ENCODE data around the gene ASL. TPM values are rescaled to one million over a fixed set of nuclear protein-coding genes. Genes with fewer than 3 reads are reported as not detected.

The ASL gene
- total and polyA plus RNA-seq, 7 donors: 3.3 to 32.9 (median 6.5) TPM

DNA sequence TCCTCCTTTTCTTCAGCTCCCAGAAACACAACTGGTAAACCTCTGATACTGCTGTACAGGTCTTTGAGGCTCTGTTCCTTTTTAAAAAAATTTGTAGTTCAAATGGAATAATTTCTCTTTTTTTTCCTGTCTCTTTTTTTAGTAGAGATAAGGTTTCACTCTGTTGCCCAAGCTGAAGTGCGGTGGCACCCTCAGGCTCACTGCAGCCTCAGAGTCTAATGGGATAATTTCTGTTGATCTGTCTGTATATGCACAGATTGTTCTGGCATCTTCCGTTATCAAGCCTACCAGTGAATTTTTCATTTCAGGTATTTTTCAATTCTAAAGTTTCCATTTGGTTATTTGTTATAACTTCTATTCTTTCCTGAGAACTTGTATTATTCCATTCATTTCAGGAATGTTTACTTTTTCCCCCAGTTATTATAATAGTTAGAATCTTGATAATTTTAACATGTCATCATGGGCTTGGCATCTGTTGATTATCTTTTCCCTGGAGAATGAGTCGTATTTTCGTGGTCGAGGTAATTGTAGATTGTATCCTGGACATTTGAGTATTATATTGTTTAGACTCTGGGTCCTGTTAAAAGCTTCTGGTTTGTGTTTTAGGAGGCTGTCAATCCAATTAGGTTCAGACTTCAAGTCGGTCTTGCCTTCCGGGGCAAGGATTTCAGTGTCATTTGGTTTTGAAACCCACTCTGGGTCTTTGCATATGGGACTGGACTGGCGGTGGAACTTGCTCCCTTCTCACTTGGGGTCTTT, 63.6 kb downstream of the ASL start:
- intact Hi-C loops (cut with DNase I): no loop called here
- DNase-seq: no peak
- no peaks in the 10 kb centered on the region for H3K9me3 ChIP-seq
- H3K27me3 ChIP-seq (ENCODE audit: insufficient read depth in 3 of 3, low read length in 2 of 3): no peaks in the 10 kb centered on the region
- ATAC-seq: no peak
- H3K27ac ChIP-seq: no peak overlapping the region
- peaks cover 9% of the 10 kb centered on the region for H3K4me1 ChIP-seq
- WGBS, 3 donors: 67 to 74% (median 69%) methylated on average over 8 of the region's 8 CpGs
- peaks cover 2 to 85% of the 10 kb centered on the region in 2 donors for H3K36me3 ChIP-seq (ENCODE audit: insufficient read depth in 1 of 2, low read depth in 1 of 2)
- TF ChIP-seq, protein P1, sequence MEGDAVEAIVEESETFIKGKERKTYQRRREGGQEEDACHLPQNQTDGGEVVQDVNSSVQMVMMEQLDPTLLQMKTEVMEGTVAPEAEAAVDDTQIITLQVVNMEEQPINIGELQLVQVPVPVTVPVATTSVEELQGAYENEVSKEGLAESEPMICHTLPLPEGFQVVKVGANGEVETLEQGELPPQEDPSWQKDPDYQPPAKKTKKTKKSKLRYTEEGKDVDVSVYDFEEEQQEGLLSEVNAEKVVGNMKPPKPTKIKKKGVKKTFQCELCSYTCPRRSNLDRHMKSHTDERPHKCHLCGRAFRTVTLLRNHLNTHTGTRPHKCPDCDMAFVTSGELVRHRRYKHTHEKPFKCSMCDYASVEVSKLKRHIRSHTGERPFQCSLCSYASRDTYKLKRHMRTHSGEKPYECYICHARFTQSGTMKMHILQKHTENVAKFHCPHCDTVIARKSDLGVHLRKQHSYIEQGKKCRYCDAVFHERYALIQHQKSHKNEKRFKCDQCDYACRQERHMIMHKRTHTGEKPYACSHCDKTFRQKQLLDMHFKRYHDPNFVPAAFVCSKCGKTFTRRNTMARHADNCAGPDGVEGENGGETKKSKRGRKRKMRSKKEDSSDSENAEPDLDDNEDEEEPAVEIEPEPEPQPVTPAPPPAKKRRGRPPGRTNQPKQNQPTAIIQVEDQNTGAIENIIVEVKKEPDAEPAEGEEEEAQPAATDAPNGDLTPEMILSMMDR (IDR thresholded peaks at IDR 0.05): no peak
- no peak overlapping the region for H3K4me3 ChIP-seq

- intact Hi-C loops (cut with DNase I): no loop called here
- 27 to 34% (median 33%) methylated on average over 4 of the region's 4 CpGs for WGBS, 3 donors
- TF ChIP-seq, protein P1 (IDR thresholded peaks at IDR 0.05): peak; percentile 48
- Histone ChIP-seq H3K4me1 (peaks cover 5% of the 10 kb centered on the region), H3K27ac (no peak overlapping the region), H3K36me3 (ENCODE audit: insufficient read depth in 1 of 2, low read depth in 1 of 2) (peaks cover 2 to 85% of the 10 kb centered on the region in 2 donors), H3K9me3 (no peaks in the 10 kb centered on the region), H3K4me3 (no peak overlapping the region), H3K27me3 (ENCODE audit: insufficient read depth in 3 of 3, low read length in 2 of 3) (no peaks in the 10 kb centered on the region)
- peak; percentile 67 to 77 (median 72) for ATAC-seq
- DNase-seq: peak; percentile 67 to 80
These were observed 65.3 kb downstream of the ASL start for GRCh38 chr7:66140924-66141323.

GRCh38 chr7:66142334-66142733, 66.7 kb downstream of the ASL start:
- H3K9me3 ChIP-seq: no peaks in the 10 kb centered on the region
- no peak overlapping the region for H3K4me3 ChIP-seq
- H3K4me1 ChIP-seq: peaks cover 5% of the 10 kb centered on the region
- DNase-seq (no peak), ATAC-seq (no peak)
- intact Hi-C loops (cut with DNase I): no loop called here
- no peaks in the 10 kb centered on the region for H3K27me3 ChIP-seq (ENCODE audit: insufficient read depth in 3 of 3, low read length in 2 of 3)
- 51 to 65% (median 58%) methylated on average over 3 of the region's 3 CpGs for WGBS, 3 donors
- TF ChIP-seq, protein P1 (IDR thresholded peaks at IDR 0.05): no peak
- no peak overlapping the region for H3K27ac ChIP-seq
- H3K36me3 ChIP-seq (ENCODE audit: insufficient read depth in 1 of 2, low read depth in 1 of 2): peaks cover 2 to 80% of the 10 kb centered on the region in 2 donors

DNA sequence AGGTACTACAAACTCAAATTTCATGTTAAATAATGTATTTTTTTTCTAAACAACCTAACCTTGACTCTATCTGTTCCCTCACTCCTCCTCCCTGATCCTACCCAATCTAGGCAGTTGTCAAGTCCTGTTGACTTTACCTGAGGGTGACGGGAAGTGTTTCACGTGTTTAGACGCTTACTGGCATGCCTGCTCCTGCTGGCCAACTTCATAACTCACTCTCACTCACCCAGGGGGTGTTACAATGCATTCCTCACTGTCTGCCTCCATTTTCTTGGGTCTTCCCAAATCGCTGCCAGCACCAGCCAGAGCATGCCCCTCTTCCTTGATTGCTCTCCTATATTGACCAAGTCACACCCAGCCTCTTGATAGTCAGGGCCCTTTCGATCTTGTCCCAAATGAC, 67.4 kb downstream of the ASL start:
- Histone ChIP-seq H3K4me3 (no peak overlapping the region), H3K36me3 (ENCODE audit: insufficient read depth in 1 of 2, low read depth in 1 of 2) (peaks cover 2 to 80% of the 10 kb centered on the region in 2 donors), H3K4me1 (peaks cover 5% of the 10 kb centered on the region), H3K27me3 (ENCODE audit: insufficient read depth in 3 of 3, low read length in 2 of 3) (no peaks in the 10 kb centered on the region), H3K9me3 (no peaks in the 10 kb centered on the region), H3K27ac (no peak overlapping the region)
- WGBS, 3 donors: 72 to 87% (median 77%) methylated on average over 5 of the region's 5 CpGs
- intact Hi-C loops (cut with DNase I): no loop called here
- ATAC-seq: no peak
- TF ChIP-seq, protein P1 (IDR thresholded peaks at IDR 0.05): no peak
- no peak for DNase-seq

Other genes with a start within 250 kb of the ASL start
- gene VKORC1L1, start 202.7 kb upstream of the ASL start, total RNA-seq: 10 to 100 TPM; 17.0 to 24.4 (median 21.2) TPM
- 10 to 100 TPM in 2 of 3 donors, 1 to 10 TPM in 1; 9.9 to 23.5 (median 14.2) TPM for gene VKORC1L1, start 202.7 kb upstream of the ASL start, polyA plus RNA-seq
- gene GUSB, start 93.6 kb upstream of the ASL start, total RNA-seq: 10 to 100 TPM in 3 of 4 donors, 1 to 10 TPM in 1; 9.3 to 18.8 (median 11.9) TPM
- 10 to 100 TPM; 12.0 to 12.3 (median 12.2) TPM for gene GUSB, start 93.6 kb upstream of the ASL start, polyA plus RNA-seq
- 10 to 100 TPM; 11.3 to 18.8 (median 13.0) TPM for gene CRCP, start 39.0 kb downstream of the ASL start, total RNA-seq
- gene CRCP, start 39.0 kb downstream of the ASL start, polyA plus RNA-seq: 10 to 100 TPM; 11.9 to 23.8 (median 17.7) TPM
- 1 to 10 TPM; 2.5 to 4.5 (median 2.9) TPM for gene TPST1, start 129.5 kb downstream of the ASL start, total RNA-seq
- gene TPST1, start 129.5 kb downstream of the ASL start, polyA plus RNA-seq: 1 to 10 TPM; 1.8 to 3.1 (median 2.8) TPM

Data from psoas muscle (tissue), 8 donors.